GM21528 (cell line): ENCODE results near the gene CCDC8.
"Not testable (repeated sequence)": the region's sequence is repeated elsewhere in the genome, so short reads cannot be mapped to it uniquely, and the experiment has no call there.

Experiments used
- ATAC-seq: cut with Tn5 transposase; IDR thresholded peaks from one replicate; pipeline ENCODE4 v1.9.1; 2021; ENCODE audit warnings: mild to moderate bottlenecking, moderate library complexity; ENCODE audit not compliant: unreplicated experiment, low FRiP score

The CCDC8 gene

DNA sequence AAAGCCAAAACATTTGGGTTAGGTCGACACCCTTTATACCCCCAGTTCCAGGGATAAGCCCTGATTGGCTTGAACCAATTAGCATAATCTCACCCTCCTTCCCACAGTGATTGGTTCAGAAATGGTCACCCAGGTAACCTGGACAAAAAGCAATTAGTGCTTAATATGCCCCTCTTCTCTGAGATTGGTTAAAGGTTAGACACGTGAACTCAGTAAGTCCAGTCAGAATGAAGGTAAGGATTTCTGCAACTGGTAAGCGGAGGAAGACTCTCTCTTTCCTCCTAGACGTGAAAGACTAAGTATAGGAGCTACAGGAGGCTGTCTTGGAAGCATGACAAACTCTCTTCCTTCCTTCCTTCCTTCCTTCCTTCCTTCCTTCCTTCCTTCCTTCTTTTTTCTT is 16.6 kb upstream of the CCDC8 start:
- ATAC-seq, result no peak

DNA sequence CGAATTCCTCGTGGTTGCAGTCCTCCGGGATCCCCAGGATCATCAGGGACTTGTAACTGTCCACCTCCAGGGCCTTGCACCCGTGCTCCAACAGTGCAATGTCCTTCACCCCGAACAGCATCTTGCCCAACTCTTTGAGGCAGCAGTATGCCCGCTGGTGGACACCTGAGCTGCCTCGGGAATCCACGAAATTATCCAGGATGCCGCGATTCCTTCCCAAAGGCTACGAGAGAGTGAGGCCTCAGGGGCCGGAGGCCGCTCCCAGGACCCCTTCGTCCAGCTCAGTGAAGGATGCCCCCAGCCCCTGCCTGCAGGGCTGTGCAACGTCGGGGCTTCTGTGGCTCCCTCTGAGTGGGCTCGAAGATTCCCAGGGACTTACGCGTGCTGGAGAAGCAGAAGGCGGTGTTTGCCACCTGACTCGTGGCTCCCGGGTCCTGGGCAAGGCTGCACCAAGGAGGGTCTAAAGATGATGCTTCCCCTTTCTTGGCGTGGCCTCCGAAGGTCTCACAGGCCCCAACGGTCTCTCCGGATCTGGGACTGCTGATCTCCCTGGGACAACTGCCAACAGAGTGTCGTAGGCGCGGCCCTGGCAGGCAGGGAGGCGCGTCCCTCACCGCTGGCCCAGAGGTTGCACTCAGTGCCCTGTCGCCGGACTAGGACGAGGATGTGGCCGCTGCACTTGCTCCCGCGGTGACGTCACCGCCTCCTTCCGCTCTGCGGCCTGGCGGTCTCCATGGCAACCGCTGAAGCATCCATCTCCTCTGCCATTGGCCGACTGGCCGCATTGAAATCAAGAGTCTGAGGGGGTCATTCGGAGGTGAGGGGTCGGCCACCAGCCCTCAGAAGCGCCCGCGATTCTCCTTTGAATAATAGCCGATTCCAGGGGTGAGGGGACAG is 15.1 kb upstream of the CCDC8 start, which contains the start of gene PNMA8C:
Gene PNMA8C (minus strand): TSS at position 698 of the 897 bp plus-strand sequence. CDS start 577 bp downstream, at position 121.
- ATAC-seq, result no peak

- ATAC-seq, result no peak
Measured at GRCh38 chr19:46427518-46428045, 14.2 kb upstream of the CCDC8 start.

DNA sequence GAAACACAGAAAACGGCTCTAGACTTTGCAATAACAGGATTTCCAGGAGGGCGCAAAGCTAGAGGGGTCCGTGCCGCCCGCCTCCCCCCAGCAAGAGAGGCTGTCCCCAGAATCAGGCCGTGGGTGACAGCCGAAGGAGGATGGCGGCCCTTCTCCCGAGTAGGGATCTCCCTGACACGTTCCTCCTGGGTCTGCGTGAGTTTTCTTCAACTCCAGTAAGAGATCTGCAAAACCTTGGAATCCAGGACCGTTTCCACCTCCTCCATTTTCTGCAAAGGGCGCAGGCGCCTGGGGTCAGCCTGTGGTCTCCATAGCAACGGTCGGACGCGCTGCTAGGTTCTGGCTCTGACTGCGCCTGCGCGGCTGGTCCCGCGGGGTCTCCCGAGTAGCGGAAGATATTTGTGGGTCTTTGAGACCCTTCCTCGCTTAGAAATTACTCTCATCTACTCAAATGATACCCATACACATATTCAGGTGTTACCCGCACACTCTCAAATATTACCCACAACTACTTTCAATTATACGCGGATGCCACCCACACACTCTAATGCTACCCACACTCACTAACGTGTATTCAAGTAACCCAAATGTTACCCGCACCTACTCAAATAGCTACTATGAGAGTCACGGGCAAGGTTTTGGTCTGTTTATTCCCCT is 13.3 kb upstream of the CCDC8 start:
- ATAC-seq, result no peak

GRCh38 chr19:46426035-46426505 is 12.7 kb upstream of the CCDC8 start:
- no peak for ATAC-seq

- ATAC-seq, result no peak
Measured at GRCh38 chr19:46423188-46423587, 9.8 kb upstream of the CCDC8 start.

DNA sequence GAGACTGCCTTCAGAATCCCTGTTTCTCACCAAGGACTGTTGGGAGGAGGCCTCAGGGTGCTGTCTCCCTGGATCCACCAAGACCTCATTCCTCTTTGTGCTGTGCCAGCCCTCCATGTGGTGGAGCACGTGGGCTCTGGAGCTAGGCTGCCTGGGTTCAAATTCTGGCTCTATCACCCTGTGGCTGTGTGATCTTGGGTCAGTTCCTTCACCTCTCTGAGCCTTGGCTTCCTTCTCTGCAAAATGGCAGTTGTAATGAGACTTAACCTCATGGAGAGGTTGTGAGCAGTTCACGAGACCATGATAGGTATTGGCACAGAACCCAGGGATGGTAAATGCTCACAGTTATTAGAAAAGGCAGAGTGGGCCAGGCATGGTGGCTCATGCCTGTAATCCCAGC is 9.0 kb upstream of the CCDC8 start:
- ATAC-seq, result no peak

- ATAC-seq, result no peak
Measured at GRCh38 chr19:46420056-46420455, 6.7 kb upstream of the CCDC8 start.

DNA sequence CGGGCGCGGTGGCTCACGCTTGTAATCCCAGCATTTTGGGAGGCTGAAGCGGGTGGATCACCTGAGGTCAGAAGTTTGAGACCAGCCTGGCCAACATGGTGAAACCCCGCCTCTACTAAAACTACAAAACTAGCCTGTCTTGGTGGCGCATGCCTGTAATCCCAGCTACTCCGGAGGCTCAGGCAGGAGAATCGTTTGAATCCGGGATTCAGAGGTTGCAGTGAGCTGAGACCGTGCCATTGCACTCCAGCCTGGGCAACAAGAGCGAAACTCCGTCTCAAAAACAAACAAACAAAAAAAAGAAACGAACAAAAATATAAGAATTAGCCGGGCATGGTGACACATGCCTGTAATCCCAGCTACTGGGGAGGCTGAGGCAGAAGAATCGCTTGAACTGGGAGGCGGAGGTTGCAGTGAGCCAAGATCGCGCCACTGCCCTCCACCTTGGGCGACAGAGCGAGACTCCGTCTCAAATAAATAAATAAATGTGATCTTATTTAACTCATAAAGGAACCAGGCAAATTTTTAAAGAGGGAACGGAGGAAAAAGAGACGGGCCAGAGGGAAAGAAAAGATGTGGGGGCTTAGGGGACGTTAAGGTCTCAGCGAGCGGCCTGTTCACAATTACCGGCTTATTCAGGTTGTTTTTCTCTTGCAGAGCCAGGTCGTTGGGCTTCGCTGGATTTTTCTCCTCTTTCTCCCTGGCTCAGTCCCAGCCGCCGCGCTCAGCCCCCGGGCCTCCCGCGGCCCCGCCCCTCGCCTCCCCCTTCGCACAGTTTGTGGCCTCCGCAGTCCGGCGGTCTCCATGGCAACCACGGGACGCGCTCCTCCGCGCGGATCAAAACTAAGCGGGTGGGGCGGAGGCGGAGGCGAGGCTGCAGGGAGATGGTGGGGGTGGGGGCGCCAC is 2.7 kb upstream of the CCDC8 start:
- ATAC-seq, result not testable (repeated sequence)

DNA sequence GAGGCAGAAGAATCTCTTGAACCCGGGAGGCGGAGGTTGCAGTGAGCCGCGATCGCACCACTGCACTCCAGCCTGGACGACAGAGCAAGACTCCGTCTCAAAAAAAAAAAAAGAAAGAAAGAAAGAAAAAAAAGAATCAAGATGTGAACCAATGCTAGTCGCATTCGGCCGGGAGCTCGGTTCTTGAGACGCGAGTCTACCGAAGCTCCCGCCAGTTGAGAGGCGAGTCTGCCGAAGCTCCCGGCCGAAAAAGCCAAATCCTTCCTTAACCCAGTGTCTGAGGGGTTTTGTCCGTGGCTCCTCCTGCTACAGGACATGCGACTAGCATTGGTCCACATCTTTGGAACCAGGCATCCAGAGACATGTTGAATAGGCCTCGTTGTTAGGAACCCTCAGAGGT is 1.5 kb upstream of the CCDC8 start:
- not testable (repeated sequence) for ATAC-seq

DNA sequence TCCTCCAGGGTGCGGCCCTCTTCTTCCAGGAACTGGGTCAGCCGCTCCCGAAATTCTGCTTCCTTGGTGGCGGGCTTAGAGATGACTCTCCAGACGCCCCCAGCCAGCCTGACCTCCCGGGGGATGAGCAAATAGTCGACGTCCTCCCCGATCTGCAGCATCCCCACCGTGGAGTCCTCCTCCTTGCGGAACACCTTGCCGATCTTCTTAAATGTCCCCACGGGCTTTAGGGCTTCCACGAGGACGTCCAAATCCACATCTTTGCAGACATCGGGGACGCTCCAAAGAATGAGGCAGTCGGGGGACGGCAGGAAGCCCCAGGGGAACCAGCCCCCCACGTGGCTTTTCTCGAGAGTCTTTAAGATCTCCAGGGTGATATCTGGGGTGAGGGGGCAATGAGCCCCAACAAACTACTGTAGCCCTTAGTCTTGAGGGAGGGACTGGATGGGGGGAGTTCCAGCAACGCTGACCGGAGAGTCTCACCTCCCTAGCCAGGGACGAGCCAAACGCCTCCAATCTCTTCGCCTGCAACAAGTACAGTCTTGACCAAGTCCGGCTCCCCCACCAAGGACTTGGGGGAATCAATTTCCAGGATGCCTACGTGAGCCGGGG is 608 bp downstream of the CCDC8 start:
- no peak for ATAC-seq

DNA sequence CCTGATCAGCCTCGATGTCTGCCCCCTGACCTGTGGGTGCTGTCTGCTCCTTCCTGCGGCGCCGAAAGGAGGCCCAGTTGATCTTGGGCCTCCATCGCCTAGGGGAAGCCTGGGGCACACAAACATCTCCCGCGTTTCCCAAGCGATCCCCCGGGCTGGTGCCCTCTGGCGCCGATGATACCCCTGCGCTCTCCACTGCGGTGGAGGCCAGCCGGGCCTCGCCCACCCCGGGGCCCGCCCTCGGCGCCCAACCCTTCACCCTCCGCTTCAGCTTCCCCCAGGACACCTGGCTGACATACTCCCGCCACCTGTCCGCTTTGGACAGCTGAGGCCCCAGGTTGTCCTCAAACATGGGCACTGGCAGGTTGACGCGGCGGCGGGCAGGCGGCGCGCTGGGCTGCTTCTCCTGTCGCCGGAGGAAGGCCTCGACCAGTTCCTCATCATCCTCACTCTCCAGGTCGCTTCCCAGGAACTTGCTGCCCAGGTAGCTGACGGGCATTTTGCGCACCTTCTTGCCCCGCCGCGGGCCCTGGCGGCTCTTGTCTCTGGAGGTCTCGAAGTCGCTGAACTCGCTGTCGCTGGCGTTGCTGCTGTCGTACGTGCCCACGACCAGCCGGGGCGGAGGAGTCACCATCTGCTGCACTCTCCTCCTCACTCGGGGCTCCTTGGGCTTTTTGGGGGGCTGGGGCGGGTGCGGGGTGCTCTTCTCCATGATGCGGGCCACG is 1.3 kb downstream of the CCDC8 start:
- ATAC-seq, result no peak

- no peak for ATAC-seq
Measured at GRCh38 chr19:46411088-46411924, 2.1 kb downstream of the CCDC8 start.

DNA sequence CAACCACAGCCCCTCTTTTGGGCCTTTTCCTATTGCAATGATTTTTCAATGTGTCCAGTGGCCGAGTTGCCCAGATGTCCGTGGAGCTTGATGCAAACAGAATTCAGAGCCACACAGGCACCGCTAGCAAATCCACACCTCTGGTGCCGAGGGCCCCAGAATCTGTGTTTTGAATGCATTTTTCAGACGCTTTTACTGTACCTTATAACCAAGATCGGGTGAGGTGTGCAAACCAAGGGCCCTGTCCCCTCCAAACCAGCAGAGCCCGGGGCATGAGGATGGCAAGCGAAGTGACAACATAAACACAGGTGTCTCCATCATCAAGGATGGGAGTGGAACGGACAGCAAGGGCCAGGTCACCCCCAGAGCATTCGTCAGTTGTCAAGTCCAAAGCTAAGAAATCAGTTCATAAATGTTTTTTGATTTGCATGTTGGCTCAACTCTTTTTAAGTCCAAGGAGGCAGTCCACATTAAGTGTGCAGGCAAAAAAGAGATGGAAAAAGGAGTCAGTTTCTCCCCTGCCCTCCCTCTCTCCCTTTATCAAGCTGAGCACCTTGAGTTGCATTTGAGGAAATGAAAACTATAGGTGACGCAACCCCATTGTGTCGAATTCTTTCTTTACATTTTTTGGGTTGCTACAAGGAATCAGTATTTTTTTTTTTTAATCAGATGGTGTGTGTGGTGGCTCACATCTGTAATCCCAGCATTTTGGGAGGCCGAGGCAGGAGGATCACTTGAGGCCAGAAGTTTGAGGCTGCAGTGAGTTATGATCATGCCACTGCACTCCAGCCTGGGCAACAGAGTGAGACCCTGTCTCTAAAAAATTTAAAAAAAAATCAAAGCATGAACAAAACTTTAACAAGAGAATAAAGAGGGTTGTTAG is 2.9 kb downstream of the CCDC8 start:
- no peak for ATAC-seq

- ATAC-seq, result no peak
Measured at GRCh38 chr19:46409191-46409590, 4.2 kb downstream of the CCDC8 start.

- no peak for ATAC-seq
Measured at GRCh38 chr19:46408664-46409039, 4.7 kb downstream of the CCDC8 start.

DNA sequence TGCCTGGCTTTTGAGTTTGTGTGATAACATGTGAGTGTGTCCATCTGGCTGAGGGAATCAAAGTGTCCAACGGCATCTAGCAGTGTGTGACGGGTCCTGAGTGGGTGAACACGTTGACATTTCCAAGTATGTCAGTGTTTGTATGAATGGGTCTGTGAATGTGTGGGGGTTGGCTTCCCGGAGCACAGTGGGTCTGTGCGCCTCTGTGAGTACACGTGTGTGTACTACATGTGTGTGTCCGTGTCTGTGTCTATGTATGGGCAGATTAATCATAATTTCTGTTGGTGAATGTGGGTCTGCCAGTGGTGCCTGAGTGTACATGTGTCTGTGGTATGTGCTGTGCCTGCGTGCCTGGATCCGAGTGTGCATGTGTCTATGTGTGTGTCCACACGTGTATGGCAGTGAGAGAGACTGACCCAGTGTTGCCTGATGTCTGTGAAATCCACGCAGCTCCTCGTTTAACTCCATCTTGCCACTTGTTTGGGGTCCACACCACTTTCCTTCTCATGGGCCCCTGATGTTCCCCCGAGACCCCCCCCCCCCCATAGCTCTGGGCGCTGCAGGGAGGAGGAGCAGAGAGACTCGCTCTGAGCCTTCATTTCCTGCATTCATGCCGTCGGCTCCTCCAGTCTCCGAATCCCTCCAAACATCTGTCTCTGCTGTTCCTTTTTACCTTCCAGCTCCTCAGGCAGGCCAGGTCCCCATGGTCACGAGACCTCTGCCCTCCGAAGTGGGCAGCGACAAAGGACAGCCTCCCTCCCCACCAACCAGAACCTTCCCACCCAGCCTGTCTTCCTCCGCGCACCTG is 5.3 kb downstream of the CCDC8 start:
- no peak for ATAC-seq
